ENCODE data around the gene PRR23E.

PRR23E gene

GRCh38 chr3:127196466-127197299 lies 3.8 kb downstream of the PRR23E start:
- no peak for TF ChIP-seq SIN3A (IDR thresholded peaks at IDR 0.05; ENCODE audit: borderline replicate concordance, insufficient read depth, low read length)
- TF ChIP-seq, protein P1, sequence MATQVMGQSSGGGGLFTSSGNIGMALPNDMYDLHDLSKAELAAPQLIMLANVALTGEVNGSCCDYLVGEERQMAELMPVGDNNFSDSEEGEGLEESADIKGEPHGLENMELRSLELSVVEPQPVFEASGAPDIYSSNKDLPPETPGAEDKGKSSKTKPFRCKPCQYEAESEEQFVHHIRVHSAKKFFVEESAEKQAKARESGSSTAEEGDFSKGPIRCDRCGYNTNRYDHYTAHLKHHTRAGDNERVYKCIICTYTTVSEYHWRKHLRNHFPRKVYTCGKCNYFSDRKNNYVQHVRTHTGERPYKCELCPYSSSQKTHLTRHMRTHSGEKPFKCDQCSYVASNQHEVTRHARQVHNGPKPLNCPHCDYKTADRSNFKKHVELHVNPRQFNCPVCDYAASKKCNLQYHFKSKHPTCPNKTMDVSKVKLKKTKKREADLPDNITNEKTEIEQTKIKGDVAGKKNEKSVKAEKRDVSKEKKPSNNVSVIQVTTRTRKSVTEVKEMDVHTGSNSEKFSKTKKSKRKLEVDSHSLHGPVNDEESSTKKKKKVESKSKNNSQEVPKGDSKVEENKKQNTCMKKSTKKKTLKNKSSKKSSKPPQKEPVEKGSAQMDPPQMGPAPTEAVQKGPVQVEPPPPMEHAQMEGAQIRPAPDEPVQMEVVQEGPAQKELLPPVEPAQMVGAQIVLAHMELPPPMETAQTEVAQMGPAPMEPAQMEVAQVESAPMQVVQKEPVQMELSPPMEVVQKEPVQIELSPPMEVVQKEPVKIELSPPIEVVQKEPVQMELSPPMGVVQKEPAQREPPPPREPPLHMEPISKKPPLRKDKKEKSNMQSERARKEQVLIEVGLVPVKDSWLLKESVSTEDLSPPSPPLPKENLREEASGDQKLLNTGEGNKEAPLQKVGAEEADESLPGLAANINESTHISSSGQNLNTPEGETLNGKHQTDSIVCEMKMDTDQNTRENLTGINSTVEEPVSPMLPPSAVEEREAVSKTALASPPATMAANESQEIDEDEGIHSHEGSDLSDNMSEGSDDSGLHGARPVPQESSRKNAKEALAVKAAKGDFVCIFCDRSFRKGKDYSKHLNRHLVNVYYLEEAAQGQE (IDR thresholded peaks at IDR 0.05; ENCODE audit: insufficient read depth in 1 of 2, low read depth in 2 of 2, low read length in 2 of 2), result no peak
- TF ChIP-seq TAF1 (IDR thresholded peaks at IDR 0.05; ENCODE audit: borderline replicate concordance, insufficient read depth, low read length), result no peak
- TF ChIP-seq POLR2AphosphoS5 (IDR thresholded peaks at IDR 0.05; ENCODE audit: low read depth, low read length), result no peak
- TF ChIP-seq FOXP2 (optimal IDR thresholded peaks at IDR 0.05; ENCODE audit: borderline replicate concordance, extremely low read depth, extremely low read length, insufficient read depth), result no peak

DNA sequence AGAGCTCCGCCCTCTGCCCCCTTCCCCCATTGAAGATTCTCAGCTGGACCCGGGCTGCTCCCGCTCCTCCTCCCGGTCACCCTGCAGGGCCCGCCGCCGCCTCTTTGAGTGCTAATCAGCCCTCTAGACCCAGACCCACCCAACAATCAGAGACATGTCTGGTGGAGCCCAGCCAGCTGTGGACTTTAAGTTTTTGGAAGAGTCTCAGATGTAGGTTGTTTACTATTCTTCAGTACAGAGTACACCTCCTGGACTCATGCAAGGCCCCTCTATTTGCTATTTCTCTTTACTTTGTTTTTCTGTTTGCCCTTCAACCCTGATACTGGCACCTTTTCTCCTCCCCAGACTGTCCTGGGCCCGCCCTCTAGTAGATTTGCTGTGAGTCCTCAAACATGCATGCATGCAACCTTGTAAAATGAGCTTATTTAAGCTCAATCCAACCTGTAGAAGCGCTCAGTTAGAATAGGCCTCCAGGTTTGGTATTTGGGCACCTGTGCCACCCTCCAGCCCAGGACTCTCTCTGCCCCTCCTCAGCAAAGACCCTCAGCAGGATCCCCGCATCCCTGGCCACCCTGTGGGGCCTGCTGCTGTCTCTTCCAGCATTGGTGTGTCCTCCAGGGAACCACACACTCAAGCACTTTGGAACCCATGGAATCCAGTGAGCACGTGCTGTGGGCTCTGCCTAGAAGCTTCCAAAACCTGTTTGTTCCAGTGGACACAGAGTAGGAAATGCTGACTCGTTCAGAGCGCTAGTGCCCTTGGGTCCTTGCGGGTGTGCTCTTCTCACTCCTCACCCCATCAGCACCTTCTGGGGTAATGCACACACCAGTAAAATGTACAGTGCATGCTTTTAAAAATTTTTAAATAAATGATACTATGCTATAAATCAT lies 4.6 kb downstream of the PRR23E start:
- TF ChIP-seq FOXP2 (optimal IDR thresholded peaks at IDR 0.05; ENCODE audit: borderline replicate concordance, extremely low read depth, extremely low read length, insufficient read depth) (no peak), POLR2AphosphoS5 (IDR thresholded peaks at IDR 0.05; ENCODE audit: low read depth, low read length) (no peak), TAF1 (IDR thresholded peaks at IDR 0.05; ENCODE audit: borderline replicate concordance, insufficient read depth, low read length) (no peak), SIN3A (IDR thresholded peaks at IDR 0.05; ENCODE audit: borderline replicate concordance, insufficient read depth, low read length) (no peak)
- TF ChIP-seq, protein P1 (IDR thresholded peaks at IDR 0.05; ENCODE audit: insufficient read depth in 1 of 2, low read depth in 2 of 2, low read length in 2 of 2), result no peak

DNA sequence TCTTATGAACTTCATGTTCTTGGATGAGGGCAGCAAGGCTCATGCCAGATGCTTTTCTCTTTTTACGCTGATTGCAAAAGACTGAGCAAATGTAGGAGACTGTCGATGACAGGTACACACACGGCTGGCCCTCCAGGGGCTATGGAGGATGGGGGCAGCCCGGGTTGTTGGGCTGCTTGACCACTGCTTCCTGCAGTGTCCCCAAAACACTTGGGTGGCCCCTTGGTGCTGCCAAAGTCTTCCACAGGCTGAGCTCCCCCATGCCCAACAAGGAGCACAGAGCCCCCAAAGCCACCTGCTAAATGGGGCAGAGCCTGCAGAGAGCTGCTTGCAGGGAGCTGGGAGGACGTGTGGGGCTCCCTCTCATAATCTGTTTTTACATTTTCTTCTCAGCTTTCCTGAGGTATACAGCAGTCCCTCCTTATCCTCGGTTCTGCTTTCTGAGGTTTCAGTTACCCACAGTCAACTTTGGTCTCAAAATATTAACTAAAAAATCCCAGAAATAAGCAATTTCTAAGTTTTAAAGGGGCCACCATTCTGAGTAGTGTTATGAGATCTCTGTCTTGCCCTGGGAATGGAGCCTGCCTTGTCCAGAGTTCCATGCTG lies 7.3 kb downstream of the PRR23E start:
- TF ChIP-seq SIN3A (IDR thresholded peaks at IDR 0.05; ENCODE audit: borderline replicate concordance, insufficient read depth, low read length) (no peak), TAF1 (IDR thresholded peaks at IDR 0.05; ENCODE audit: borderline replicate concordance, insufficient read depth, low read length) (no peak), POLR2AphosphoS5 (IDR thresholded peaks at IDR 0.05; ENCODE audit: low read depth, low read length) (no peak), FOXP2 (optimal IDR thresholded peaks at IDR 0.05; ENCODE audit: borderline replicate concordance, extremely low read depth, extremely low read length, insufficient read depth) (no peak)
- TF ChIP-seq, protein P1 (IDR thresholded peaks at IDR 0.05; ENCODE audit: insufficient read depth in 1 of 2, low read depth in 2 of 2, low read length in 2 of 2), result no peak

DNA sequence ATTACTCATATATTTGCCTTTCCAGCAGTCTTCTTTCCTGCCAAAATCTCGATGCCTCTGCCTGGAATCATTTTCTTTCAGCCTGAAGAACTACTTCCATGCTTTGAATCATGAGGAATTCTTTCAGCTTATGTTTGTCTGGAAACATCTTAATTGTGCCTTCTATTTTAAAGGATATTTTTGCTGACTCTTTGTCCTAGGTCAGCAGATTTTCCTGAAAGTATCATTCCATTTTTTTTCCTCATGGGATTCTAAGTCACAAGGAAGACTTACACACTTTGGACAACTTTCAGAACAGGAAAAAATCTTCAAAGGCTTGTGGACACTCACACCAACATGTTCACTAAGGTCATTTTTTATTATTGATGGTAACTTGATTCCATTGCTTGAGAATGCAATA lies 10.1 kb downstream of the PRR23E start:
- no peak for TF ChIP-seq TAF1 (IDR thresholded peaks at IDR 0.05; ENCODE audit: borderline replicate concordance, insufficient read depth, low read length)
- no peak for TF ChIP-seq SIN3A (IDR thresholded peaks at IDR 0.05; ENCODE audit: borderline replicate concordance, insufficient read depth, low read length)
- no peak for TF ChIP-seq FOXP2 (optimal IDR thresholded peaks at IDR 0.05; ENCODE audit: borderline replicate concordance, extremely low read depth, extremely low read length, insufficient read depth)
- no peak for TF ChIP-seq POLR2AphosphoS5 (IDR thresholded peaks at IDR 0.05; ENCODE audit: low read depth, low read length)
- TF ChIP-seq, protein P1 (IDR thresholded peaks at IDR 0.05; ENCODE audit: insufficient read depth in 1 of 2, low read depth in 2 of 2, low read length in 2 of 2), result no peak

All from PFSK-1 (cell line).